ENCODE measurements around the gene NXF3. TPM values are rescaled to one million over a fixed set of nuclear protein-coding genes. Genes with fewer than 3 reads are reported as not detected.
"Not testable (repeated sequence)": the region's sequence is repeated elsewhere in the genome, so short reads cannot be mapped to it uniquely, and the experiment has no call there.

NXF3 gene
- polyA plus RNA-seq, 1 experiment: not detected

DNA sequence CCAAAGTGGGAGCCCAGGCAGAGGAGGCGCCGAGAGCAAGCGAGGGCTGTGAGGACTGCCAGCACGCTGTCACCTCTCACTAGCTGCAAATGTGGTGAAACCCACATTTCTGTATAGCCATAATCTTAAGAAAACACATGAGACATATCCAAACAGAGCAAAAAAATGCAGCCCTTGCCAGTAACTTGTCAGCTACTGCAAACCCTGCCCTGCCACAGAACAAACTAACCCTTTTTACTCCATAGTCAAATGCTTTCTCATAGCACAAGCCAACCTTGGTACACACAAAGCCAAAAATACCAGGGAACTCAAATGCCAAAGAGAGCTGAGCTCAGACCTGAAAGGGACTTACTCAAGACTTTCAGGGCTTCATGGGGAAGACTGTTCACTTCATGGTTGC is 14.9 kb upstream of the NXF3 start:
- Histone ChIP-seq H3K27ac (ENCODE audit: low read depth, low read length) (no peak overlapping the region), H3K4me3 (ENCODE audit: low read depth, low read length) (no peak overlapping the region), H3K9me3 (ENCODE audit: control insufficient read depth, insufficient read depth, low read length) (peaks cover 4% of the 10 kb centered on the region; the same call in 1 of the 2 replicates), H3K27me3 (ENCODE audit: control insufficient read depth, insufficient read depth, low read length) (no peaks in the 10 kb centered on the region)
- TF ChIP-seq, protein P1, sequence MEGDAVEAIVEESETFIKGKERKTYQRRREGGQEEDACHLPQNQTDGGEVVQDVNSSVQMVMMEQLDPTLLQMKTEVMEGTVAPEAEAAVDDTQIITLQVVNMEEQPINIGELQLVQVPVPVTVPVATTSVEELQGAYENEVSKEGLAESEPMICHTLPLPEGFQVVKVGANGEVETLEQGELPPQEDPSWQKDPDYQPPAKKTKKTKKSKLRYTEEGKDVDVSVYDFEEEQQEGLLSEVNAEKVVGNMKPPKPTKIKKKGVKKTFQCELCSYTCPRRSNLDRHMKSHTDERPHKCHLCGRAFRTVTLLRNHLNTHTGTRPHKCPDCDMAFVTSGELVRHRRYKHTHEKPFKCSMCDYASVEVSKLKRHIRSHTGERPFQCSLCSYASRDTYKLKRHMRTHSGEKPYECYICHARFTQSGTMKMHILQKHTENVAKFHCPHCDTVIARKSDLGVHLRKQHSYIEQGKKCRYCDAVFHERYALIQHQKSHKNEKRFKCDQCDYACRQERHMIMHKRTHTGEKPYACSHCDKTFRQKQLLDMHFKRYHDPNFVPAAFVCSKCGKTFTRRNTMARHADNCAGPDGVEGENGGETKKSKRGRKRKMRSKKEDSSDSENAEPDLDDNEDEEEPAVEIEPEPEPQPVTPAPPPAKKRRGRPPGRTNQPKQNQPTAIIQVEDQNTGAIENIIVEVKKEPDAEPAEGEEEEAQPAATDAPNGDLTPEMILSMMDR (IDR thresholded peaks at IDR 0.05; ENCODE audit: low read depth, low read length): no peak
- ChIA-PET POLR2A (no interaction called here), CTCF (no interaction called here)
- DNase-seq (ENCODE audit: low read depth, low spot score): no peak

- H3K9me3 ChIP-seq (ENCODE audit: control insufficient read depth, insufficient read depth, low read length); H3K4me3 ChIP-seq (ENCODE audit: low read depth, low read length); H3K27ac ChIP-seq (ENCODE audit: low read depth, low read length); POLR2A ChIA-PET; H3K27me3 ChIP-seq (ENCODE audit: control insufficient read depth, insufficient read depth, low read length); DNase-seq (ENCODE audit: low read depth, low spot score); CTCF ChIA-PET: not testable (repeated sequence)
Measured at GRCh38 chrX:103107227-103107737, 14.3 kb upstream of the NXF3 start.

DNA sequence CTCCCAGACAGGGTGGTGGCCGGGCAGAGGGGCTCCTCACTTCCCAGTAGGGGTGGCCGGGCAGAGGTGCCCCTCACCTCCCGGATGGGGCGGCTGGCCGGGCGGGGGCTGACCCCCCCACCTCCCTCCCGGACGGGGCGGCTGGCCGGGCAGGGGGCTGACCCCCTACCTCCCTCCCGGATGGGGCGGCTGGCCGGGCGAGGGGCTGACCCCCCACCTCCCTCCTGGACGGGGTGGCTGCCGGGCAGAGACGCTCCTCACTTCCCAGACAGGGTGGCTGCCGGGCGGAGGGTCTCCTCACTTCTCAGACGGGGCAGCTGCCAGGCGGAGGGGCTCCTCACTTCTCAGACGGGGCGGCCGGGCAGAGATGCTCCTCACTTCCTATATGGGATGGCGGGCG is 11.4 kb upstream of the NXF3 start:
- H3K4me3 ChIP-seq (ENCODE audit: low read depth, low read length); H3K9me3 ChIP-seq (ENCODE audit: control insufficient read depth, insufficient read depth, low read length); H3K27ac ChIP-seq (ENCODE audit: low read depth, low read length); H3K27me3 ChIP-seq (ENCODE audit: control insufficient read depth, insufficient read depth, low read length); DNase-seq (ENCODE audit: low read depth, low spot score); POLR2A ChIA-PET; CTCF ChIA-PET: not testable (repeated sequence)

DNA sequence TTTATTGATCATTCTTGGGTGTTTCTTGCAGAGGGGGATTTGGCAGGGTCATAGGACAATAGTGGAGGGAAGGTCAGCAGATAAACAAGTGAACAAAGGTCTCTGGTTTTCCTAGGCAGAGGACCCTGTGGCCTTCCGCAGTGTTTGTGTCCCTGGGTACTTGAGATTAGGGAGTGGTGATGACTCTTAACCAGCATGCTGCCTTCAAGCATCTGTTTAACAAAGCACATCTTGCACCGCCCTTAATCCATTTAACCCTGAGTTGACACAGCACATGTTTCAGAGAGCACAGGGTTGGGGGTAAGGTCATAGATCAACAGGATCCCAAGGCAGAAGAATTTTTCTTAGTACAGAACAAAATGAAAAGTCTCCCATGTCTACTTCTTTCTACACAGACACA is 10.9 kb upstream of the NXF3 start:
- H3K4me3 ChIP-seq (ENCODE audit: low read depth, low read length); POLR2A ChIA-PET; H3K27ac ChIP-seq (ENCODE audit: low read depth, low read length); H3K27me3 ChIP-seq (ENCODE audit: control insufficient read depth, insufficient read depth, low read length); H3K9me3 ChIP-seq (ENCODE audit: control insufficient read depth, insufficient read depth, low read length); DNase-seq (ENCODE audit: low read depth, low spot score); CTCF ChIA-PET: not testable (repeated sequence)

DNA sequence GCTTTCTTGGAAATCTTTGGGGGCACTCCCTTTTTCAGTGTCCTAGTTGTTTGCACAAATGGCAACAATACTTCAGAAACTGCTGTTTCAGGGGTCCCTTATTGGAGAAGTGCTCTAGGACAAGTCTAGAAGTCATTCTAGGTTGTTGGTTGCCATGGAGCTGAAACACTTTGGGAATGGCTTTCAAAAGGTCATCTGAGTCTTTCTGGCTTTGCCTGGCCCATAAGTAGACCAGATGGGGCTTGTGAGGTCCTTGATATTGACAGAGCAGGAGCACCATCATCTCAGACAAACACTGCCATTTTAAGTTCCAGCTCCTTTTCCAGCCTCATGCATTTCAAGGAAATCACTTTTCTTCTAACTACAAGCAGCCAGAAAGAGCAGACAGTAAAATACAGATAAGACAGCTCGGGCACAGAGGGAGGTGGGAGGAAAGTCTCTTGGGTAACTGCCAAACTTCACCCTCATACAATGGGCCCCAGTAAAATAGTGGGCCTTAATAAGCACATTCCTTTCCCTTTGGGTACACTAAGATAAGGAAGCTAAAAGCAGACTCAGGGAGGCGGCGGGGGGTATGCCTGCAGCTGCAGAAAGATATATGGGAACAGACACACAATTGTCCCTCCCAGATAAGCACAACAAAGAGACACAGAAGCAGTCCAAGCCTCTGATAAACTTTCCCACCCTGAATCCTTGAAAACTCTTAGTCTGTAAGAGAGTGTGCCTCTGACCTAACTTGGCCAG is 8.5 kb upstream of the NXF3 start:
- ChIA-PET CTCF (no interaction called here), POLR2A (no interaction called here)
- TF ChIP-seq, protein P1 (IDR thresholded peaks at IDR 0.05; ENCODE audit: low read depth, low read length): no peak
- H3K27ac ChIP-seq (ENCODE audit: low read depth, low read length): no peak overlapping the region
- no peaks in the 10 kb centered on the region for H3K27me3 ChIP-seq (ENCODE audit: control insufficient read depth, insufficient read depth, low read length)
- no peaks in the 10 kb centered on the region; the same call in 1 of the 2 replicates for H3K9me3 ChIP-seq (ENCODE audit: control insufficient read depth, insufficient read depth, low read length)
- DNase-seq (ENCODE audit: low read depth, low spot score): no peak
- H3K4me3 ChIP-seq (ENCODE audit: low read depth, low read length): no peak overlapping the region

DNA sequence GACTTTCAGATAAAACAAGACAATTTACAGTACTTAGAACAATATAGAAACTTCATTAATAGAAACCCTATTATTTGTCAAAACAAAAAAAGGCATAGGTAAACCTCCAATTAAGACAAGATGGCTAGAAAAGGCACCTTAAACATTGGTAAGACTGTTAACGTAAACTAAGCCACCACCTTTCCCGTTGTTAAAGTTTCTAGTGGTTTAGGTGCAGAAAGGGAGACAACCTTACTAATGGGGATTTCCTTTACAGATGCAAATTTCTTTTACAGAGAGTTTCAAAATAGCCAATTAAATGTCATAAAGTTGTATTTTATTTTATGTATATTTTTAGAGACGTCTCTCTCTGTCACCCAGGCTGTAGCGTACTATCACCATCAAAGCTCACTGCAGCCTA is 7.5 kb upstream of the NXF3 start:
- CTCF ChIA-PET: no interaction called here
- POLR2A ChIA-PET: no interaction called here
- no peaks in the 10 kb centered on the region; the same call in 1 of the 2 replicates for H3K9me3 ChIP-seq (ENCODE audit: control insufficient read depth, insufficient read depth, low read length)
- H3K4me3 ChIP-seq (ENCODE audit: low read depth, low read length): no peak overlapping the region
- TF ChIP-seq, protein P1 (IDR thresholded peaks at IDR 0.05; ENCODE audit: low read depth, low read length): no peak
- no peaks in the 10 kb centered on the region for H3K27me3 ChIP-seq (ENCODE audit: control insufficient read depth, insufficient read depth, low read length)
- DNase-seq (ENCODE audit: low read depth, low spot score): no peak
- no peak overlapping the region for H3K27ac ChIP-seq (ENCODE audit: low read depth, low read length)

Measured in AG04450 (cell line).